H1 (cell line): Measurements from ENCODE around the gene ULK2. TPM values are rescaled to one million over a fixed set of nuclear protein-coding genes. Genes with fewer than 3 reads are reported as not detected.

ENCODE experiments used
- CTCF ChIA-PET: fragments of 300-600 bp; sonication (Branson Sonifier 250); formaldehyde crosslinking; loops from one replicate; lab custom pipeline; 2021; ENCODE audit not compliant: partially characterized antibody; lab: Charles Lee
- POLR2A ChIA-PET: fragments of 300-600 bp; sonication (Branson Sonifier 250); formaldehyde crosslinking; loops from one replicate; lab custom pipeline; 2021; ENCODE audit warnings: inconsistent platforms; ENCODE audit not compliant: partially characterized antibody; lab: Charles Lee
- DNase-seq, 2 experiments: peaks; one replicate each; pipeline versions ENCODE4 v3.0.0 to v3.0.0-alpha.2; 2010 to 2022; ENCODE audit warnings: low spot score in 2 of 2, low read depth in 1 of 2, mixed read lengths in 1 of 2
- FAIRE-seq: peaks from 2 replicates; lab custom pipeline; 2011; peaks lifted over from hg19 to GRCh38; lab: Jason Lieb, UNC
- H2AFZ ChIP-seq: 2 replicates; pipeline ENCODE4 v1.8.1; 2012; ENCODE audit warnings: low read length, inconsistent platforms
- H2AK5ac ChIP-seq: 2 replicates; pipeline ENCODE4 v1.6.1; 2013; ENCODE audit warnings: low read depth, low read length
- H2BK120ac ChIP-seq: replicated peaks from 2 replicates; pipeline ENCODE3; 2013; ENCODE audit warnings: low read depth, low read length, inconsistent platforms
- H2BK12ac ChIP-seq: 2 replicates; pipeline ENCODE4 v1.6.1; 2013; ENCODE audit warnings: low read depth, low read length
- H2BK15ac ChIP-seq: 2 replicates; pipeline ENCODE4 v1.6.1; 2013; ENCODE audit warnings: low read length
- H2BK20ac ChIP-seq: 2 replicates; pipeline ENCODE4 v1.6.1; 2013; ENCODE audit warnings: low read length
- H2BK5ac ChIP-seq: 2 replicates; pipeline ENCODE4 v1.6.1; 2013; ENCODE audit warnings: low read depth, low read length
- H3K14ac ChIP-seq: 2 replicates; pipeline ENCODE4 v1.6.1; 2013; ENCODE audit warnings: inconsistent platforms; ENCODE audit not compliant: insufficient read length
- H3K18ac ChIP-seq: 2 replicates; pipeline ENCODE4 v1.6.1; 2013; ENCODE audit warnings: low read length; ENCODE audit errors: extremely low read depth
- H3K23ac ChIP-seq: 2 replicates; pipeline ENCODE4 v1.6.1; 2013; ENCODE audit warnings: inconsistent platforms; ENCODE audit not compliant: insufficient read length
- H3K23me2 ChIP-seq: 2 replicates; pipeline ENCODE4 v1.6.1; 2013; ENCODE audit warnings: low read depth, low read length
- H3K27ac ChIP-seq: 2 replicates; pipeline ENCODE4 v1.6.1; 2011; ENCODE audit warnings: low read depth, low read length, inconsistent platforms
- H3K27me3 ChIP-seq, 4 experiments: replicated peaks in 1 of 4; 1 replicate in 1 of 4; 2 replicates in 3 of 4; pipeline versions ENCODE4 v1.6.1 to v1.8.1; 2011 to 2013; ENCODE audit warnings: low read length in 3 of 4, mild to moderate bottlenecking in 3 of 4, inconsistent platforms in 2 of 4, mixed read lengths in 2 of 4, moderate library complexity in 1 of 4; ENCODE audit not compliant: control insufficient read depth in 3 of 4, insufficient read depth in 3 of 4; ENCODE audit errors: extremely low read depth in 1 of 4
- H3K36me3 ChIP-seq, 4 experiments: 2 replicates each; pipeline versions ENCODE4 v1.6.1 to v1.8.1; 2011 to 2013; ENCODE audit warnings: mild to moderate bottlenecking in 4 of 4, low read length in 3 of 4, moderate library complexity in 2 of 4, control low read depth in 1 of 4, inconsistent platforms in 1 of 4; ENCODE audit not compliant: insufficient read depth in 4 of 4, control insufficient read depth in 2 of 4
- H3K4ac ChIP-seq: replicated peaks from 2 replicates; pipeline ENCODE3; 2013; ENCODE audit warnings: low read length, low read depth, mixed read lengths, inconsistent platforms; ENCODE audit not compliant: insufficient read length
- H3K4me1 ChIP-seq, 4 experiments: replicated peaks in 1 of 4; 1 replicate in 1 of 4; 2 replicates in 3 of 4; pipeline versions ENCODE4 v1.6.1 to v1.8.1; 2011 to 2013; ENCODE audit warnings: low read length in 3 of 4, inconsistent platforms in 2 of 4, mixed read lengths in 1 of 4; ENCODE audit not compliant: insufficient read depth in 4 of 4, control insufficient read depth in 3 of 4
- H3K4me2 ChIP-seq, 2 experiments: 2 replicates each; pipeline versions ENCODE4 v1.6.1 to v1.8.1; 2011 to 2013; ENCODE audit warnings: low read depth in 2 of 2, low read length in 2 of 2, control low read depth in 1 of 2, inconsistent platforms in 1 of 2, mild to moderate bottlenecking in 1 of 2; ENCODE audit not compliant: insufficient read depth in 1 of 2
- H3K4me3 ChIP-seq, 4 experiments: fragments of 200-600, 300-600 bp in 1 of 4; sonication (generic), shearing (Covaris generic), sonication (Bioruptor Twin) in 1 of 4; 2 replicates each; pipeline versions ENCODE4 v1.5.1 to v1.8.1; 2011 to 2016; ENCODE audit warnings: low read length in 4 of 4, low read depth in 3 of 4, control low read depth in 2 of 4, inconsistent platforms in 2 of 4, mild to moderate bottlenecking in 2 of 4, mixed read lengths in 1 of 4, moderate library complexity in 1 of 4; ENCODE audit not compliant: insufficient read depth in 2 of 4; ENCODE audit errors: extremely low read depth in 1 of 4
- H3K56ac ChIP-seq: replicated peaks from 2 replicates; pipeline ENCODE3; 2013; ENCODE audit warnings: low read depth, mild to moderate bottlenecking, mixed read lengths, low read length, inconsistent platforms; ENCODE audit not compliant: insufficient read length
- H3K79me1 ChIP-seq: 2 replicates; pipeline ENCODE4 v1.6.1; 2013; ENCODE audit warnings: low read depth, low read length, control low read depth
- H3K79me2 ChIP-seq, 2 experiments: 2 replicates each; pipeline versions ENCODE4 v1.6.1 to v1.8.1; 2012 to 2013; ENCODE audit warnings: low read length in 2 of 2, mild to moderate bottlenecking in 2 of 2, inconsistent platforms in 1 of 2; ENCODE audit not compliant: insufficient read depth in 2 of 2, control insufficient read depth in 1 of 2
- H3K9ac ChIP-seq, 4 experiments: replicated peaks in 1 of 4; 1 replicate in 1 of 4; 2 replicates in 3 of 4; pipeline versions ENCODE4 v1.6.1 to v1.8.1; 2011 to 2013; ENCODE audit warnings: low read depth in 3 of 4, low read length in 3 of 4, control low read depth in 2 of 4, mild to moderate bottlenecking in 2 of 4, moderate library complexity in 2 of 4, inconsistent platforms in 1 of 4; ENCODE audit errors: extremely low read depth in 1 of 4
- H3K9me3 ChIP-seq, 2 experiments: 2 replicates each; pipeline versions ENCODE4 v1.6.1 to v1.8.1; 2012 to 2013; ENCODE audit warnings: mild to moderate bottlenecking in 2 of 2, moderate library complexity in 2 of 2, control low read depth in 1 of 2, inconsistent platforms in 1 of 2, low read depth in 1 of 2, low read length in 1 of 2, mixed read lengths in 1 of 2; ENCODE audit not compliant: insufficient read depth in 2 of 2
- H4K20me1 ChIP-seq, 2 experiments: replicated peaks in 1 of 2; 2 replicates each; pipeline versions ENCODE3 to v1.8.1; 2011 to 2013; ENCODE audit warnings: inconsistent platforms in 2 of 2, low read length in 2 of 2, mild to moderate bottlenecking in 1 of 2; ENCODE audit not compliant: insufficient read depth in 2 of 2, control insufficient read depth in 1 of 2
- H4K5ac ChIP-seq: 2 replicates; pipeline ENCODE4 v1.6.1; 2013; ENCODE audit warnings: low read length, low read depth, mixed read lengths, inconsistent platforms; ENCODE audit not compliant: insufficient read length
- H4K8ac ChIP-seq: 2 replicates; pipeline ENCODE4 v1.8.0; 2013; ENCODE audit warnings: mild to moderate bottlenecking, moderate library complexity, low read length, inconsistent platforms; ENCODE audit not compliant: insufficient read depth; ENCODE audit errors: extremely low read depth
- H4K91ac ChIP-seq: replicated peaks from 2 replicates; pipeline ENCODE3; 2013; ENCODE audit warnings: low read length, mixed read lengths, inconsistent platforms; ENCODE audit not compliant: insufficient read length
- ASH2L ChIP-seq: fragments of 200-600, 300-600 bp; sonication (generic); IDR thresholded peaks from one replicate; pipeline ENCODE4 v1.7.1; 2017; ENCODE audit warnings: low read length
- CBX5 ChIP-seq: fragments of 300-800, 300-1000 bp; sonication (generic); IDR thresholded peaks from 2 replicates; pipeline ENCODE4 v1.7.1; 2016; ENCODE audit warnings: antibody characterized with exemption, low read length, low read depth
- EP300 ChIP-seq, 2 experiments: IDR thresholded peaks; 1 replicate in 1 of 2; 2 replicates in 1 of 2; pipeline ENCODE4 v1.6.1; 2011 to 2012; ENCODE audit warnings: low read depth in 2 of 2, low read length in 2 of 2, mild to moderate bottlenecking in 2 of 2, borderline replicate concordance in 1 of 2, inconsistent platforms in 1 of 2, moderate library complexity in 1 of 2
- GABPA ChIP-seq: IDR thresholded peaks from 2 replicates; pipeline ENCODE4 v1.6.1; 2011; ENCODE audit warnings: mild to moderate bottlenecking, low read length, moderate library complexity, borderline replicate concordance; ENCODE audit not compliant: insufficient read depth
- TCF12 ChIP-seq: IDR thresholded peaks from 2 replicates; pipeline ENCODE4 v1.6.1; 2011; ENCODE audit warnings: low read depth, mild to moderate bottlenecking, low read length
- WGBS, 2 experiments: shearing (Covaris generic) in 1 of 2; methylation state at CpG; one replicate each; pipeline versions ENCODE4 v1.1.6 to v1.1.7; 2013 to 2015; ENCODE audit warnings: low lambda C conversion rate in 2 of 2, mixed read lengths in 2 of 2, inconsistent platforms in 1 of 2, low coverage in 1 of 2, missing lambda C conversion rate in 1 of 2; ENCODE audit not compliant: insufficient replicate concordance in 2 of 2, insufficient coverage in 1 of 2, insufficient read length in 1 of 2; ENCODE audit errors: extremely low coverage in 1 of 2, missing lambda C conversion rate in 1 of 2; 5-methylcytosine and 5-hydroxymethylcytosine counted together
- polyA plus RNA-seq, 7 experiments: library from polyadenylated mRNA; depleted of rRNA in 3 of 7; stranded (reverse) in 5 of 7; unstranded in 2 of 7; fragments of >200 nt in 5 of 7; fragments of 200-250 nt in 2 of 7; gene quantifications; 1 replicate in 5 of 7; 2 replicates in 1 of 7; 4 replicates in 1 of 7; pipeline versions ENCODE4 v1.2.1 to v1.2.3, GENCODE V29; 2011 to 2013; ENCODE audit warnings: missing spikeins in 2 of 7, mixed read lengths in 2 of 7
- total RNA-seq: library from RNA; stranded (reverse); fragmentation: NEBNext Ultra II Directional; extraction: Animal tissue kit (Norgen Biotek cat#: 25700); gene quantifications from 2 replicates; pipeline ENCODE4 v1.2.1, GENCODE V29; 2021

The ULK2 gene
- total and polyA plus RNA-seq, 2 of the 8 experiments (the other 6 are each of a cell fraction or from before 2014, with no cell fraction given), result 5.3 to 9.8 TPM

DNA sequence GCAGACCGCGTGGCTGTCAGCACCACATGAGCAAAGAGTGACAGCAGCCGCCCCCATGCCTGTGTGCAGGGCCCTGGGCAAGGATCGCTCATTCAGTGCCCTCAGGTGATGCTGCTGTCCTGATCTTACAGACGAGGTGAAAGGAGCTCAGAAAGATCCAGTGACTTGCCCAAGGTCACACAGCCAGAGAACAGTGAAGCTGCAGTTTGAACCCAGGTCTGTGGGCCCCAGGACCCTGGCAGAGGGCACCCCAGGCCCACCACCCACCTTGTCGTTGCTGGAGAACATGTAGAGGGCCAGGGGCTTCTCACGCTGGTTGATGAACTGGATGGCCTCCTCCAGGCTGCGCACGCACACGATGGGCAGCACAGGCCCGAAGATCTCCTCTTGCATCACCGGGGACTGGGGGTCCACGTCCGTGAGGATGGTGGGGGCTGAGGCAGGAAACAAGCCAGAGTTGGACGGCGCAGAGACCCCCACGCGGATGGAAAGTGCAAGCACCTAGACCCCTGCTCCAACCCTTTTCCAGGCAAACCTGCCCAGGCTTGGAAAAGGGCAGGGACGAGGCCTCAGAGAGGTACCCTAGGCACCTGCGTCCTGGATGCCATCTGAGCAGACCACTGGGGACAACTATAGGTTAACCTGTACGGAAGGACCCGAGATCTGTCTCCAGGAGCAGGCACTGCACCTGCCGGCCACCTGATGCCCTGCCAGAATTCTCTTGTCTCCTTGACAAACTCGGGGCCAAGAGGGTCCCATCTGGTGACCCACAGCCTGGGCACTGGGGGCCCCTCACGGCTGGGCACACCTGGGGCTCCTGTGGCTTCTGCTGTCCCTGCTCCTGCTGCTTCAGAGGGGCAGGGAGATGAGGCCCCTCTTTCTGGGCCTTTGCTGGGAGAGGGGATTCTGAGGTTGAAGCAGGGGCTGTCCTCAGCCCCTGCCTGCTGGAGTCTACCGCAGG is 128.2 kb downstream of the ULK2 start:
- ChIA-PET CTCF (interaction anchor here (0.8 to 3.3 kb wide), 3 partner anchors 21 to 162 kb away, joined by 3 to 11 read pairs (median 4); no protein-coding TSS in a partner anchor), POLR2A (no interaction called here)
- FAIRE-seq (no peak), DNase-seq (no peak)
- H2BK120ac ChIP-seq, result no peak overlapping the region
- no peak overlapping the region for H2AFZ ChIP-seq
- WGBS, 2 experiments, result 91% methylated on average over 26 of the region's 26 CpGs; no CpG with 5 or more reads in 1 of the 2 experiments
- no peak overlapping the region for H3K56ac ChIP-seq
- no peak overlapping the region for H2BK12ac ChIP-seq
- H3K9ac ChIP-seq, result no peak overlapping the region
- no peak overlapping the region for H4K8ac ChIP-seq
- no peak overlapping the region for H2BK15ac ChIP-seq
- H3K9me3 ChIP-seq, result no peaks in the 10 kb centered on the region
- no peaks in the 10 kb centered on the region; a peak in 2 of 7 replicates for H3K27me3 ChIP-seq
- H4K91ac ChIP-seq, result no peak overlapping the region
- no peak overlapping the region for H3K4me2 ChIP-seq
- H3K18ac ChIP-seq, result no peak overlapping the region
- no peak overlapping the region for H2BK20ac ChIP-seq
- no peak overlapping the region for H3K27ac ChIP-seq
- no peak overlapping the region for H2BK5ac ChIP-seq
- no peak overlapping the region for H3K14ac ChIP-seq
- no peaks in the 10 kb centered on the region for H3K79me1 ChIP-seq
- peaks cover 0 to 3% (median 2%) of the 10 kb centered on the region in 4 experiments; a peak in 2 of 7 replicates for H3K4me1 ChIP-seq
- no peak overlapping the region for H3K4ac ChIP-seq
- no peak overlapping the region for H3K23ac ChIP-seq
- no peak overlapping the region for H3K4me3 ChIP-seq
- 0 out of 2 replicates have a peak, but pooled peaks cover 2% of the 10 kb centered on the region for H3K23me2 ChIP-seq
- H4K20me1 ChIP-seq, result no peaks in the 10 kb centered on the region
- no peak overlapping the region for H2AK5ac ChIP-seq
- no peak overlapping the region for H4K5ac ChIP-seq
- no peaks in the 10 kb centered on the region for H3K79me2 ChIP-seq
- no peaks in the 10 kb centered on the region for H3K36me3 ChIP-seq
- TF ChIP-seq GABPA, result no peak
- no peak for TF ChIP-seq CBX5
- TF ChIP-seq TCF12, result no peak
- TF ChIP-seq ASH2L, result no peak
- TF ChIP-seq EP300 (IDR thresholded peaks at IDR 0.05; ENCODE audit: borderline replicate concordance in 1 of 2, low read depth in 2 of 2, low read length in 2 of 2), result no peak
